Immature natural killer cell (primary cell): ENCODE results near the gene TGM3. TPM values are rescaled to one million over a fixed set of nuclear protein-coding genes. Genes with fewer than 3 reads are reported as not detected.

Experiments
- DNase-seq, 3 donors: peaks; one replicate each; pipeline ENCODE4 v3.0.0; 2022; ENCODE audit warnings: mixed read lengths in 1 of 3
- H3K27ac Mint-ChIP-seq, 6 donors: one replicate each; pipeline ENCODE4 v1.8.0; 2020; ENCODE audit warnings: mixed read lengths in 6 of 6, mild to moderate bottlenecking in 5 of 6, inconsistent platforms in 4 of 6, moderate library complexity in 3 of 6
- H3K27me3 Mint-ChIP-seq, 3 donors: one replicate each; pipeline ENCODE4 v1.8.0; 2020 to 2021; ENCODE audit warnings: low read depth in 3 of 3, mild to moderate bottlenecking in 3 of 3, mixed read lengths in 3 of 3, moderate library complexity in 3 of 3, inconsistent platforms in 1 of 3
- H3K36me3 Mint-ChIP-seq, 3 donors: one replicate each; pipeline ENCODE4 v1.8.0; 2020; ENCODE audit warnings: mixed read lengths in 3 of 3, inconsistent platforms in 2 of 3, mild to moderate bottlenecking in 2 of 3
- H3K4me1 Mint-ChIP-seq, 2 donors: one replicate each; pipeline ENCODE4 v1.8.0; 2020; ENCODE audit warnings: inconsistent platforms in 2 of 2, mild to moderate bottlenecking in 2 of 2, mixed read lengths in 2 of 2, moderate library complexity in 1 of 2
- H3K4me3 Mint-ChIP-seq, 5 donors: one replicate each; pipeline ENCODE4 v1.8.0; 2020; ENCODE audit warnings: mild to moderate bottlenecking in 5 of 5, mixed read lengths in 5 of 5, inconsistent platforms in 3 of 5, moderate library complexity in 3 of 5
- H3K9me3 Mint-ChIP-seq, 6 donors: one replicate each; pipeline ENCODE4 v1.8.0; 2020; ENCODE audit warnings: mild to moderate bottlenecking in 6 of 6, mixed read lengths in 6 of 6, inconsistent platforms in 4 of 6, moderate library complexity in 3 of 6
- polyA plus RNA-seq, 3 donors: library from polyadenylated mRNA; unstranded; fragments of 300-500 nt; fragmentation: Illumina TruSeq; gene quantifications; one replicate each; pipeline ENCODE4 v1.2.3, GENCODE V29; 2021

Gene TGM3
- polyA plus RNA-seq, 3 donors from 2014 or later: not detected

- H3K4me1 Mint-ChIP-seq: no peaks in the 10 kb centered on the region
- H3K9me3 Mint-ChIP-seq: no peaks in the 10 kb centered on the region
- no peak overlapping the region for H3K4me3 Mint-ChIP-seq
- H3K27ac Mint-ChIP-seq: no peak overlapping the region
- DNase-seq: no peak
- H3K36me3 Mint-ChIP-seq: no peaks in the 10 kb centered on the region
- peaks cover 2 to 5% (median 3%) of the 10 kb centered on the region in 3 donors for H3K27me3 Mint-ChIP-seq
Measured at GRCh38 chr20:2292416-2293110, 3.2 kb upstream of the TGM3 start.

- Mint-ChIP-seq H3K4me1 (no peaks in the 10 kb centered on the region), H3K27ac (no peak overlapping the region), H3K27me3 (peaks cover 2 to 5% (median 3%) of the 10 kb centered on the region in 3 donors), H3K9me3 (no peaks in the 10 kb centered on the region), H3K4me3 (no peak overlapping the region), H3K36me3 (no peaks in the 10 kb centered on the region)
- no peak for DNase-seq
Measured at GRCh38 chr20:2293486-2293885, 2.3 kb upstream of the TGM3 start.

- no peak overlapping the region for H3K4me3 Mint-ChIP-seq
- H3K27ac Mint-ChIP-seq: no peak overlapping the region
- peaks cover 2 to 5% (median 2%) of the 10 kb centered on the region in 3 donors for H3K27me3 Mint-ChIP-seq
- no peaks in the 10 kb centered on the region for H3K36me3 Mint-ChIP-seq
- no peaks in the 10 kb centered on the region for H3K9me3 Mint-ChIP-seq
- H3K4me1 Mint-ChIP-seq: no peaks in the 10 kb centered on the region
- no peak for DNase-seq
Measured at GRCh38 chr20:2293971-2294370, 1.8 kb upstream of the TGM3 start.

GRCh38 chr20:2295286-2295685, 515 bp upstream of the TGM3 start:
- no peak for DNase-seq
- H3K36me3 Mint-ChIP-seq: no peaks in the 10 kb centered on the region
- H3K4me1 Mint-ChIP-seq: no peaks in the 10 kb centered on the region
- no peak overlapping the region for H3K27ac Mint-ChIP-seq
- no peaks in the 10 kb centered on the region for H3K9me3 Mint-ChIP-seq
- H3K4me3 Mint-ChIP-seq: no peak overlapping the region
- H3K27me3 Mint-ChIP-seq: peaks cover 2 to 5% (median 2%) of the 10 kb centered on the region in 3 donors

DNA sequence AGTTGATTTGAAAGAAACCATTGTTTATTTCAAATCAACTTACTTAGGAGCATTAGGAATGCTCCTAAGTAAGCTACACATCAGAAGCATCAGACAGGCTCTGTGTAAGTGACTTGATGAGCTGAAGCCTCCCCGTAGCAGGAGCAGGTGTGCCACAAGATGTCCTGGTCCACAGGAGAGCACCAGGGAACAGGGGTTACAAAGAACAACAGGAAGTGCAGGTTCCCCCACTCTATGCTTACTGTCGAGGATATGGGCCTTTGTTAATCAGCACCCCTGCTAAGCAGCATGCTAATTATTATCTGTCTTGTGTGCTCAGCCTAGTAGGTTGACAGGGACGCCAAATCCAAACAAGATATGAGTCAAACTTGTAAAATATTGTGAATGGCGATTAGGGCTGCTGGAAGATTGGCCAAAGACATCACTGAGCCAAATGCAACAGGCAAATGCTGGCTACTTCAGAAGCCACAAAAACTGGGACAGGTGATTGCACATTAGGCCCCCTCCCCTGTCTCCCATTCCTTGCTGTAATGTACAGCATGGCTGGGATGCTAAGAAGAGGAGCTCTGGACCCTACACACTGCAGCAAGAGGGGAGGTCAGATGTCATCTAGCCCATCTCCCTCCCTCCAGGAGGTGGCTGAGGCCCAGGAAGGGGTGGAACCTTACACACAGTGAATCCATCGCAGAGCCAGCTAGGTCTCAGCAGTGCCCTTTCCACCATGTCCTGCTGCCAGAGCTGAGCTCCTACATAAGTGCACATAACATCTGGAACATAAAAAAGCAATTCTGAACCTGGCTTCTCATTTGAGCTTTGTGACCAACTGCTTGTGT, 939 bp downstream of the TGM3 start:
- peaks cover 0 to 5% (median 2%) of the 10 kb centered on the region in 3 donors for H3K27me3 Mint-ChIP-seq

GRCh38 chr20:2297357-2297728, 1.5 kb downstream of the TGM3 start:
- H3K4me3 Mint-ChIP-seq: no peak overlapping the region
- H3K4me1 Mint-ChIP-seq: no peaks in the 10 kb centered on the region
- no peaks in the 10 kb centered on the region for H3K36me3 Mint-ChIP-seq
- H3K27me3 Mint-ChIP-seq: peaks cover under 1 to 5% (median 2%) of the 10 kb centered on the region in 3 donors
- H3K9me3 Mint-ChIP-seq: no peaks in the 10 kb centered on the region
- H3K27ac Mint-ChIP-seq: no peak overlapping the region
- no peak for DNase-seq

More for the DNA sequence above, 939 bp downstream of the TGM3 start:
- H3K27ac Mint-ChIP-seq: no peak overlapping the region
- no peak overlapping the region for H3K4me3 Mint-ChIP-seq
- DNase-seq: no peak
- no peaks in the 10 kb centered on the region for H3K36me3 Mint-ChIP-seq
- no peaks in the 10 kb centered on the region for H3K9me3 Mint-ChIP-seq
- H3K4me1 Mint-ChIP-seq: no peaks in the 10 kb centered on the region

DNA sequence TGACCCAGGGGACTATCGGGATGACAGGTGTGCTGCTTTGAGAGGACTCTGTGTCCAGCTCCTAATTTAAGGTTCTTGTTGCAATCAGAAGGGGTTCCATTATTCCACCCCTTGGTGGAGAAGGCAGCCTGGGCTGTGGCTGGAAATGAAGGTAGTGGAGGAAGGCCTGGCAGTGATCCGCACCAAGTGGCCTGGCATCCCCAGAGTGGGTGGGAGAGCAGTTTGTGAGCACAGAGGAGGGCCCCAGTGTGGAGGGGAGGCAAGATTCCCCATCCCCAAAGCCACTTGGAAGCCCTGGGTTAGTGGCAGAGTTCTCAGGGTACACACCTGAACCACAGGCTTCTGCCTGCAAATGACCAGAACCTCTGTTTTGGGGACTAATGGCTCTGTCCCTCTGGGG, 2.3 kb downstream of the TGM3 start:
- Mint-ChIP-seq H3K27me3 (peaks cover 2 to 5% (median 2%) of the 10 kb centered on the region in 3 donors), H3K9me3 (no peaks in the 10 kb centered on the region), H3K4me1 (no peaks in the 10 kb centered on the region), H3K36me3 (no peaks in the 10 kb centered on the region), H3K4me3 (no peak overlapping the region), H3K27ac (no peak overlapping the region)
- no peak for DNase-seq

DNA sequence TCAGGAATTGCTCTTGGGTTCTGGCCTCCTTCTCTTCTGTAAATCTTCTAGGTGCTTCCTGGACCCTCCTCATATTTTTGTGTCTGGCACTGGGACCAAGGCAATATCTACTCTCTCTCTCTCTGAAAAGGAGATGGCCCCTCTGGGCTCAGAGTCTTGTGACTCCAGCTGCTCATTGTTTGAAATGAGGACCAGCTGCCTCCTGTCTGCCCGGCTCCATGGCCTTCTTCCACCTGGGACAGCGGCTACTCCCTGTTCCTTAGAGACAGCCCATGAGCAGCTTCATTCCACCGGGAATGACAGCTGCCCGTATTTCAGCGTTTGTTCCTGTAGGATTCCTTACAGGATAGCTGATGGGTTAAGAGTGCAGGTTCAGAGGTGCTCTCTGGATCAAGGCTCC, 2.9 kb downstream of the TGM3 start:
- H3K36me3 Mint-ChIP-seq: no peaks in the 10 kb centered on the region
- no peak overlapping the region for H3K4me3 Mint-ChIP-seq
- no peaks in the 10 kb centered on the region for H3K9me3 Mint-ChIP-seq
- no peak for DNase-seq
- no peak overlapping the region for H3K27ac Mint-ChIP-seq
- peaks cover 2 to 5% (median 3%) of the 10 kb centered on the region in 3 donors for H3K27me3 Mint-ChIP-seq
- no peaks in the 10 kb centered on the region for H3K4me1 Mint-ChIP-seq

DNA sequence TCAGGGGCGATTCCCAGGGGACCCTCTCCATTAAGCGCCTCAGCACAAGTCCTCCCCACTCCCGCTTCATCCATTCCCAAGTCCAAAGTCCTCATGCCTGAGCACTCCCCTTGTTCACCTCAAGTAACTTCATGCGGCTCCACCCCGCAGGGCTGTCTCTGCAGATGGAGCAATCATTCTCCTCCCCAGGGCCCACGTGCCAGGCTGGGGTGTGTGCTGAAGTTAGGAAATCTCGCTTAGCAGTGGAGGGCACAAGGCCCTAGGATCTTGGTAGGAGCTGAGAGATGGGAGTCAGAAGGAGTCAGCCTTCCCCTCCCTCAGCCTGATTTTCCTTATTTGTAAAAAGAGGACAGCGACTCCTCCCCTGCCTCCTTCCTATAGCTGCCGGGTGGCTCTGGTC, 3.5 kb downstream of the TGM3 start:
- Mint-ChIP-seq H3K9me3 (no peaks in the 10 kb centered on the region), H3K4me1 (no peaks in the 10 kb centered on the region), H3K36me3 (no peaks in the 10 kb centered on the region), H3K27me3 (peaks cover 3 to 5% (median 4%) of the 10 kb centered on the region in 3 donors), H3K4me3 (no peak overlapping the region), H3K27ac (no peak overlapping the region)
- DNase-seq: no peak

- no peak overlapping the region for H3K27ac Mint-ChIP-seq
Measured at GRCh38 chr20:2300002-2300401, 4.2 kb downstream of the TGM3 start.

DNA sequence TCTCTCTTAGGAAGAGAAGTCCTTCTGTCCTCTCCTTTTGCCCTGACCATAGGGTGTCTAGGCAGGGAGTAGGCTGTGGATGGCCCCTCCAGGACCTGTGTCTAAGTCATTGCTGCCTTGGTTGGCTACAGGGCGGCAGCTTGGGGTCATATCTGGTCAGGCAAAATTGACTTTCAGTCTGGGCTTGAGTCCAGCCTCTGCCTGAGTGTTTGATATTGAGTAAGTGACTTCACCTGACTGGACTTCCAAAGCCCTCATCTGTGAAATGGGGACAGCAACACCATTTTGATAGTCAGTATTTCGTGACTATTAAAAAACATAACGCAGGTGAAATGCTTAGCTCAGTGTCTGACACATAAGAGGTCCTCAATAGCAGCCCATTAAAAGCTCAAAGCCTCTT, 4.6 kb downstream of the TGM3 start:
- Mint-ChIP-seq H3K27me3 (peaks cover 3 to 4% (median 3%) of the 10 kb centered on the region in 3 donors), H3K4me1 (no peaks in the 10 kb centered on the region), H3K36me3 (no peaks in the 10 kb centered on the region), H3K4me3 (no peak overlapping the region), H3K27ac (no peak overlapping the region), H3K9me3 (no peaks in the 10 kb centered on the region)
- no peak for DNase-seq

More at GRCh38 chr20:2300002-2300401, 4.2 kb downstream of the TGM3 start:
- Mint-ChIP-seq H3K27me3 (peaks cover 3 to 5% (median 4%) of the 10 kb centered on the region in 3 donors), H3K36me3 (no peaks in the 10 kb centered on the region), H3K9me3 (no peaks in the 10 kb centered on the region), H3K4me3 (no peak overlapping the region), H3K4me1 (no peaks in the 10 kb centered on the region)
- DNase-seq: no peak

- no peaks in the 10 kb centered on the region for H3K9me3 Mint-ChIP-seq
- peaks cover 3 to 4% (median 3%) of the 10 kb centered on the region in 3 donors for H3K27me3 Mint-ChIP-seq
- H3K27ac Mint-ChIP-seq: no peak overlapping the region
- peak in 1 of 3 donors; percentile 1 for DNase-seq
- no peaks in the 10 kb centered on the region for H3K4me1 Mint-ChIP-seq
- no peaks in the 10 kb centered on the region for H3K36me3 Mint-ChIP-seq
- H3K4me3 Mint-ChIP-seq: no peak overlapping the region
Measured at GRCh38 chr20:2301164-2301622, 5.4 kb downstream of the TGM3 start.

- H3K27ac Mint-ChIP-seq: no peak overlapping the region
- H3K4me1 Mint-ChIP-seq: no peaks in the 10 kb centered on the region
- DNase-seq: no peak
- no peak overlapping the region for H3K4me3 Mint-ChIP-seq
- H3K9me3 Mint-ChIP-seq: no peaks in the 10 kb centered on the region
- no peaks in the 10 kb centered on the region for H3K36me3 Mint-ChIP-seq
- H3K27me3 Mint-ChIP-seq: peaks cover 3 to 6% (median 4%) of the 10 kb centered on the region in 3 donors
Measured at GRCh38 chr20:2302384-2303060, 6.7 kb downstream of the TGM3 start.

DNA sequence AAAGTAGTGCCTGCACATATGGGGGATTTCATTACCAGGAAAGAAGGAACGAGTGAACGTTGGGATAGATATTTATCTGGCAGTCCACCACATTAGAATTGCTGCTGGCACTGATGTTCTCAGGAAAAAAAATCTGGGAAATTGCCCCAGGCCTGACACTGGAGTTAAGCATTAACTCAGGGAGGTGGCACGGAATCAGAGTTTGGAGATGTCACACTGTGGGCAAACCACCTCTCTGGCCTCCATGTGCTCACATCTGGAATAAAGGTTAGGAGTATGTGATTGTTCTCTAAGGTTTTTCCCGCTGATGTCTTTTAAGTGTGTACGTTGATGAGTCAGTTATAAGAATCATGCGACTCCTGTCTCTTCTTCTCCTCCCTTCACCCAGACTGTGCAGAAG, 7.9 kb downstream of the TGM3 start:
- peaks cover 3 to 6% (median 3%) of the 10 kb centered on the region in 3 donors for H3K27me3 Mint-ChIP-seq
- H3K4me1 Mint-ChIP-seq: no peaks in the 10 kb centered on the region
- DNase-seq: no peak
- H3K27ac Mint-ChIP-seq: no peak overlapping the region
- H3K36me3 Mint-ChIP-seq: no peaks in the 10 kb centered on the region
- H3K4me3 Mint-ChIP-seq: no peak overlapping the region
- no peaks in the 10 kb centered on the region for H3K9me3 Mint-ChIP-seq
